H9 (cell line): ENCODE measurements around the gene GALNT9. TPM values are rescaled to one million over a fixed set of nuclear protein-coding genes. Genes with fewer than 3 reads are reported as not detected.
A peak's percentile ranks its signal among the peaks of the same experiment; 100 is the strongest.

ENCODE experiments used
- DNase-seq: peaks from one replicate; pipeline ENCODE4 v3.0.0-alpha.2; 2017
- H2AFZ ChIP-seq: one replicate; pipeline ENCODE4 v1.6.1; 2013; ENCODE audit warnings: mild to moderate bottlenecking, low read length, control low read depth, moderate library complexity
- H2AK5ac ChIP-seq: 2 replicates; pipeline ENCODE4 v1.6.1; 2013; ENCODE audit warnings: low read length, control low read depth, mixed read lengths; ENCODE audit not compliant: insufficient read length
- H2BK120ac ChIP-seq: one replicate; pipeline ENCODE4 v1.6.1; 2013; ENCODE audit warnings: low read depth, mild to moderate bottlenecking, low read length, control low read depth, inconsistent platforms; ENCODE audit not compliant: poor library complexity, severe bottlenecking
- H2BK12ac ChIP-seq: 2 replicates; pipeline ENCODE4 v1.6.1; 2013; ENCODE audit warnings: low read length, control low read depth, mixed read lengths, low read depth; ENCODE audit not compliant: insufficient read length
- H2BK15ac ChIP-seq: 2 replicates; pipeline ENCODE4 v1.6.1; 2013; ENCODE audit warnings: low read depth, low read length, control low read depth
- H2BK20ac ChIP-seq: one replicate; pipeline ENCODE4 v1.6.1; 2013; ENCODE audit warnings: low read depth, mild to moderate bottlenecking, low read length, control low read depth, inconsistent platforms; ENCODE audit not compliant: poor library complexity, severe bottlenecking
- H2BK5ac ChIP-seq: 2 replicates; pipeline ENCODE4 v1.6.1; 2013; ENCODE audit warnings: low read length, control low read depth, mixed read lengths; ENCODE audit not compliant: insufficient read length
- H3K14ac ChIP-seq: 2 replicates; pipeline ENCODE4 v1.6.1; 2013; ENCODE audit warnings: low read length, control low read depth; ENCODE audit not compliant: insufficient read depth
- H3K18ac ChIP-seq: 2 replicates; pipeline ENCODE4 v1.6.1; 2013; ENCODE audit warnings: low read depth, mild to moderate bottlenecking, mixed read lengths, low read length, control low read depth; ENCODE audit not compliant: insufficient read length
- H3K23ac ChIP-seq: 2 replicates; pipeline ENCODE4 v1.6.1; 2013; ENCODE audit warnings: low read length, control low read depth, mixed read lengths, low read depth; ENCODE audit not compliant: insufficient read length
- H3K23me2 ChIP-seq: 2 replicates; pipeline ENCODE4 v1.6.1; 2013; ENCODE audit warnings: low read depth, mild to moderate bottlenecking, mixed read lengths, low read length, control low read depth; ENCODE audit not compliant: insufficient read length, poor library complexity, severe bottlenecking
- H3K27ac ChIP-seq: 2 replicates; pipeline ENCODE4 v1.5.1; 2013; ENCODE audit warnings: low read length, control low read depth, mixed read lengths, low read depth; ENCODE audit not compliant: insufficient read length
- H3K27me3 ChIP-seq: 2 replicates; pipeline ENCODE4 v1.6.1; 2013; ENCODE audit warnings: low read length, control low read depth, inconsistent platforms; ENCODE audit not compliant: insufficient read depth
- H3K4ac ChIP-seq: 2 replicates; pipeline ENCODE4 v1.6.1; 2013; ENCODE audit warnings: low read depth, mild to moderate bottlenecking, control low read depth, inconsistent platforms, low read length, moderate library complexity
- H3K4me1 ChIP-seq: 2 replicates; pipeline ENCODE4 v1.6.1; 2013; ENCODE audit warnings: low read length, control low read depth, inconsistent platforms; ENCODE audit not compliant: insufficient read depth
- H3K4me2 ChIP-seq: 2 replicates; pipeline ENCODE4 v1.6.1; 2013; ENCODE audit warnings: low read length, control low read depth, mixed read lengths; ENCODE audit not compliant: insufficient read length, insufficient read depth
- H3K56ac ChIP-seq: 2 replicates; pipeline ENCODE4 v1.6.1; 2013; ENCODE audit warnings: low read depth, mild to moderate bottlenecking, mixed read lengths, low read length, control low read depth; ENCODE audit not compliant: insufficient read length
- H3K79me1 ChIP-seq: 2 replicates; pipeline ENCODE4 v1.6.1; 2013; ENCODE audit warnings: low read depth, mild to moderate bottlenecking, moderate library complexity, low read length, control low read depth, inconsistent platforms; ENCODE audit not compliant: insufficient read depth, poor library complexity, severe bottlenecking
- H3K79me2 ChIP-seq: 2 replicates; pipeline ENCODE4 v1.6.1; 2013; ENCODE audit warnings: low read length, control low read depth, inconsistent platforms; ENCODE audit not compliant: insufficient read depth
- H3K9ac ChIP-seq: 2 replicates; pipeline ENCODE4 v1.6.1; 2013; ENCODE audit warnings: low read length, control low read depth, mixed read lengths; ENCODE audit not compliant: insufficient read length; ENCODE audit errors: extremely low read depth
- H3K9me3 ChIP-seq: one replicate; pipeline ENCODE4 v1.6.1; 2013; ENCODE audit warnings: low read depth, low read length, inconsistent platforms; ENCODE audit not compliant: control insufficient read depth
- H3T11ph ChIP-seq: one replicate; pipeline ENCODE4 v1.6.1; 2013; ENCODE audit warnings: mild to moderate bottlenecking, low read length, control low read depth, inconsistent platforms
- H4K20me1 ChIP-seq: one replicate; pipeline ENCODE4 v1.6.1; 2013; ENCODE audit not compliant: control insufficient read depth, insufficient read length, insufficient read depth
- H4K5ac ChIP-seq: 2 replicates; pipeline ENCODE4 v1.6.1; 2013; ENCODE audit warnings: low read depth, mild to moderate bottlenecking, mixed read lengths, low read length, control low read depth; ENCODE audit not compliant: insufficient read length
- H4K8ac ChIP-seq: replicated peaks from 2 replicates; pipeline ENCODE4 v1.6.1; 2013; ENCODE audit warnings: low read length, control low read depth, mixed read lengths, low read depth; ENCODE audit not compliant: insufficient read length
- H4K91ac ChIP-seq: 2 replicates; pipeline ENCODE4 v1.6.1; 2013; ENCODE audit warnings: low read depth, mild to moderate bottlenecking, moderate library complexity, mixed read lengths, low read length, control low read depth; ENCODE audit not compliant: insufficient read length
- H3K27ac Mint-ChIP-seq, 3 experiments: 2 replicates in 2 of 3; 3 replicates in 1 of 3; pipeline ENCODE4 v1.8.0; 2020 to 2021; ENCODE audit warnings: mixed read lengths in 3 of 3, mild to moderate bottlenecking in 1 of 3, moderate library complexity in 1 of 3
- H3K27me3 Mint-ChIP-seq: 2 replicates; pipeline ENCODE4 v1.8.0; 2021; ENCODE audit warnings: low read depth, mild to moderate bottlenecking, moderate library complexity, mixed read lengths
- H3K36me3 Mint-ChIP-seq, 3 experiments: 2 replicates in 2 of 3; 3 replicates in 1 of 3; pipeline ENCODE4 v1.8.0; 2020 to 2021; ENCODE audit warnings: low read depth in 3 of 3, mixed read lengths in 3 of 3; ENCODE audit not compliant: insufficient read depth in 1 of 3
- H3K4me1 Mint-ChIP-seq, 2 experiments: 2 replicates each; pipeline ENCODE4 v1.8.0; 2020; ENCODE audit warnings: mixed read lengths in 2 of 2
- H3K4me3 Mint-ChIP-seq, 2 experiments: 2 replicates in 1 of 2; 3 replicates in 1 of 2; pipeline ENCODE4 v1.8.0; 2020 to 2021; ENCODE audit warnings: mild to moderate bottlenecking in 2 of 2, mixed read lengths in 2 of 2, moderate library complexity in 1 of 2
- H3K9me3 Mint-ChIP-seq, 2 experiments: 2 replicates in 1 of 2; 3 replicates in 1 of 2; pipeline ENCODE4 v1.8.0; 2020; ENCODE audit warnings: mild to moderate bottlenecking in 2 of 2, mixed read lengths in 2 of 2, moderate library complexity in 1 of 2
- WGBS: extraction: QIAGEN DNeasy Blood & Tissue Kit; methylation state at CpG from one replicate; pipeline ENCODE4 v1.1.7; 2013; ENCODE audit warnings: missing lambda C conversion rate, low lambda C conversion rate, mixed read lengths; ENCODE audit not compliant: insufficient read length; ENCODE audit errors: extremely low coverage; 5-methylcytosine and 5-hydroxymethylcytosine counted together
- total RNA-seq: library from RNA; stranded (reverse); gene quantifications from 2 replicates; pipeline ENCODE4 v1.2.1, GENCODE V29; 2021
- TF ChIP-seq, protein P1 (sequence below): fragments of 200-600 bp; sonication (generic); conservative IDR thresholded peaks from 3 replicates; pipeline ENCODE4 v1.8.0; 2021; ENCODE audit warnings: antibody characterized with exemption, mild to moderate bottlenecking

The GALNT9 gene
- total RNA-seq, 1 experiment from 2014 or later: 0.35 TPM

DNA sequence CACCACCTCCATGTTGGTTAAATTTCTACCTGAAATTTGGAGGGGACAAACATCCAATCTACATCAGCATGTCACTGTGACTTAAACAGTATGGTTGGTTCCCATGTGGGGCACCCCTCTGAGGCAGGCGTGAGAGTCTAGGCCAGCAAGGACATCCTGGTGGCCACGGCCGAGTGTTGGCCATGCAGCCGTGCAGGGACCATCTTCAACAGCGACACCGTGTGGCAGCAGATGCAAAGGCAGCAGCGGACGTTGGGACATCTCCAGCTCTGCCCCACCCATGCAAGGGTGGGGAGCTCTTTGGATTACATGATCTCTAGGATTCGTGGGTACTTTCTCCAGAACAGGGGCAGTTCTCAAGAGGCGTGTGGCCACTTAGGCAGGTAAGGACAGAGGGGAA, 135.3 kb downstream of the GALNT9 start:
- no peak overlapping the region for H3K27ac ChIP-seq
- H3T11ph ChIP-seq: no peak overlapping the region
- no peak overlapping the region for H3K23ac ChIP-seq
- no peak overlapping the region for H3K27ac Mint-ChIP-seq
- H3K4me2 ChIP-seq: no peak overlapping the region
- H2BK12ac ChIP-seq: no peak overlapping the region
- no peak overlapping the region for H2BK15ac ChIP-seq
- DNase-seq: peak; percentile 67
- H4K5ac ChIP-seq: no peak overlapping the region
- no peak overlapping the region for H3K56ac ChIP-seq
- peaks cover 3 to 6% of the 10 kb centered on the region in 2 experiments for H3K4me1 Mint-ChIP-seq
- H4K8ac ChIP-seq: no peak overlapping the region
- no peak overlapping the region for H2BK20ac ChIP-seq
- no peak overlapping the region for H3K9ac ChIP-seq
- TF ChIP-seq, protein P1, sequence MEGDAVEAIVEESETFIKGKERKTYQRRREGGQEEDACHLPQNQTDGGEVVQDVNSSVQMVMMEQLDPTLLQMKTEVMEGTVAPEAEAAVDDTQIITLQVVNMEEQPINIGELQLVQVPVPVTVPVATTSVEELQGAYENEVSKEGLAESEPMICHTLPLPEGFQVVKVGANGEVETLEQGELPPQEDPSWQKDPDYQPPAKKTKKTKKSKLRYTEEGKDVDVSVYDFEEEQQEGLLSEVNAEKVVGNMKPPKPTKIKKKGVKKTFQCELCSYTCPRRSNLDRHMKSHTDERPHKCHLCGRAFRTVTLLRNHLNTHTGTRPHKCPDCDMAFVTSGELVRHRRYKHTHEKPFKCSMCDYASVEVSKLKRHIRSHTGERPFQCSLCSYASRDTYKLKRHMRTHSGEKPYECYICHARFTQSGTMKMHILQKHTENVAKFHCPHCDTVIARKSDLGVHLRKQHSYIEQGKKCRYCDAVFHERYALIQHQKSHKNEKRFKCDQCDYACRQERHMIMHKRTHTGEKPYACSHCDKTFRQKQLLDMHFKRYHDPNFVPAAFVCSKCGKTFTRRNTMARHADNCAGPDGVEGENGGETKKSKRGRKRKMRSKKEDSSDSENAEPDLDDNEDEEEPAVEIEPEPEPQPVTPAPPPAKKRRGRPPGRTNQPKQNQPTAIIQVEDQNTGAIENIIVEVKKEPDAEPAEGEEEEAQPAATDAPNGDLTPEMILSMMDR: peak; percentile 82
- no peak overlapping the region for H3K18ac ChIP-seq
- no peak overlapping the region for H3K4ac ChIP-seq
- no peak overlapping the region for H2BK120ac ChIP-seq
- no peaks in the 10 kb centered on the region for H3K79me1 ChIP-seq
- no peak overlapping the region for H3K4me3 Mint-ChIP-seq
- H3K23me2 ChIP-seq: peaks cover 11% of the 10 kb centered on the region
- peaks cover 83% of the 10 kb centered on the region for H3K27me3 Mint-ChIP-seq
- no peak overlapping the region for H3K14ac ChIP-seq
- peaks cover 4 to 12% (median 9%) of the 10 kb centered on the region in 3 experiments; a peak in 5 of 7 replicates for H3K36me3 Mint-ChIP-seq
- no peaks in the 10 kb centered on the region for H4K20me1 ChIP-seq
- H3K27me3 ChIP-seq: peaks cover 6% of the 10 kb centered on the region; the same call in 1 of the 2 replicates
- H2AK5ac ChIP-seq: no peak overlapping the region
- no CpG with 5 or more reads among the region's 10 CpGs for WGBS
- no peak overlapping the region for H2BK5ac ChIP-seq
- no peak overlapping the region for H4K91ac ChIP-seq
- peaks cover 14 to 20% of the 10 kb centered on the region in 2 experiments for H3K9me3 Mint-ChIP-seq
- H3K9me3 ChIP-seq: peaks cover 8% of the 10 kb centered on the region
- H3K4me1 ChIP-seq: no peaks in the 10 kb centered on the region
- no peak overlapping the region for H2AFZ ChIP-seq
- no peaks in the 10 kb centered on the region for H3K79me2 ChIP-seq
